NK-92 treated with Interleukin-12 subunit alpha and Interleukin-12 subunit beta, amount 100 ng/mL, for 24 hours (cell line): ENCODE results near the gene TP63.

Experiments
- DNase-seq: peaks from one replicate; lab custom pipeline; 2025; lab: John Stamatoyannopoulos, UW

TP63 gene

GRCh38 chr3:189813647-189814240 lies 182.6 kb downstream of the TP63 start:
- no peak for DNase-seq

DNA sequence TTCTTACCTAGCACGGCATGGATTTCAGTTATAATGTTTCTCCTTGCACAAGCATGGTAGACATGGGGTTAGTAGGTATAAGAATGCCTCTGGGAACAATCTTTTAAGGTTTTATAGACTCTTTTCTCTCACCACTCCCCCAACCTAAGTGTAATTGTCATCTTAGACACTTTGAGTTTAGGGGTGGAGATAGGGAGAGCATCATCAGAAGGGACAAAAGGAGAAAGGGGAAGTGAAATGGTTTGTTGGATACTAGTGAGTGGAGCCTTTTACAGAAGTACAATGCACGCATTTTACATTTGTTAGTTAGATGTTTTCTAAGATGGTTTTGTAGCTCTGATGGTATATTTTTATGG lies 189.2 kb downstream of the TP63 start:
- no peak for DNase-seq

GRCh38 chr3:189821262-189821661 lies 190.1 kb downstream of the TP63 start:
- no peak for DNase-seq

- no peak for DNase-seq
Measured at GRCh38 chr3:189822726-189823125, 191.5 kb downstream of the TP63 start.

DNA sequence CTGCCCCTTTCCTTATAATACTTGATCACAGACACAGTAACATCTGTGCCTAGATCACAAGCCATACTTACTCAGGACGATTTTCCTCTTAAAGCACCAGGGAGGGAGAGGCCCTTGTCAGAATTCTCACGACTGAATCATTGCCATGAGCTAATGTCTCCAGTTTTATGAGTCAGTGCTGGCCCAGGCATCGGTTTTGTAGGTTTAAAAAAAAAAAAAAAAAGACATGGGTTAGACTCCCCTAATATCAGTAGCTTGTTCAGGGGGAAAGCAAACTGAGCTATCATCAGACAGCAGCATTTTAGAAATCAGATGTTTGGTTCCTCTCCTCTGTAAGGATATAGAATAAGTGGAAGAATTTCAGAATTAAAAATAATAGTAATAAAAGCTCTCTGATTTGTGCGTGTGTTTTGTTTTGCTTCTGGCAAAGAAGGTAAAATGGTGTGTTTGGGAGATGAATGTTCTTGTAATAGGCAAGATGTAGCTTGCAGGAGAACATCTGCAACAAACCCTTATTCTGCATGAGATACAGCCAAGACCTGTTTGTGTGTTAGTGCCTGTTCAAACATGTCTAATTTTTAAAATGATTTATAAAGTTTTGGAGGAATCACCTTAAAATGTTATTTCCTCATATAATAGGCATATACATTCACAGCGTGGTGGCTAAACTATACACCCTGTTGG lies 193.6 kb downstream of the TP63 start:
- DNase-seq = no peak

DNA sequence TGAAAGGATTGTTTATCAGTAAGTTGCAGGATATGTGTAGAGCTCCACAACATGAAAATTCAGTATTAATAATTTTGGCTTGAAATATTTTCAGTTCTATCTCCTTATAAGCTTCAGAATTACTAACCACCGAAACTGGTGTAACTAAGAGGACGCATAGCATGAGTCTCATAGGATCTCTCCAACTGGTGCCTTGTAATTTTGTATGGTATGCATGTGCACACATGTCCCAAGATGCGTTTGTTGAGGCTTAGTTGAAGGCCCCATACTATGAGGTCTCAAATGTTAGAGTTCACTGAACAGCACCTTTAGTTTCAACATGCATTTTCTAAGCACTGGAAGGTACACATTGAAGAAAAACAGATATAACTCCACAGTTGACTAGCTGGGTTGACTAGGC lies 195.4 kb downstream of the TP63 start:
- no peak for DNase-seq

- DNase-seq = no peak
Measured at GRCh38 chr3:189827108-189827507, 195.9 kb downstream of the TP63 start.

GRCh38 chr3:189830401-189830800 lies 199.2 kb downstream of the TP63 start:
- no peak for DNase-seq

- DNase-seq = no peak
Measured at GRCh38 chr3:189833266-189833665, 202.1 kb downstream of the TP63 start.

- DNase-seq = no peak
Measured at GRCh38 chr3:189833996-189834395, 202.8 kb downstream of the TP63 start.

DNA sequence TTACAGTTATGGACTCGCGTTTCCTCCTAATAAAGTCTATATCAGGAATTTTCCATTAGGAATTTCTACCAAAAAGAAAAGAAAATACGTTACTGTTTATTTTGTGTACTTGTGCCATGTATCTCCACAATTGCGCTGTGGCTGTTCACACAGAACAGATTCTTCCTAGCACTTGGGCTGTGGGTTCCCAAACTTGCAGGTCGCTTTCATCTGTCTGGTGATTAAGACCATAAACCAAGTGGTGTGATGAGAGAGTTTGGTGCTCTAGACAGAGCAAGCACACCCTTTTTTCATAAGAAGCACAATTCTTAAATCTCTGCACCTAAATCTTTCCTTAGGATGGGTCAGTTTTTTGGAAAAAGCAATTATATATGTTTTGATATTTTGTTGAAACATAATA lies 203.3 kb downstream of the TP63 start:
- DNase-seq = no peak

- DNase-seq = no peak
Measured at GRCh38 chr3:189836795-189837194, 205.6 kb downstream of the TP63 start.

DNA sequence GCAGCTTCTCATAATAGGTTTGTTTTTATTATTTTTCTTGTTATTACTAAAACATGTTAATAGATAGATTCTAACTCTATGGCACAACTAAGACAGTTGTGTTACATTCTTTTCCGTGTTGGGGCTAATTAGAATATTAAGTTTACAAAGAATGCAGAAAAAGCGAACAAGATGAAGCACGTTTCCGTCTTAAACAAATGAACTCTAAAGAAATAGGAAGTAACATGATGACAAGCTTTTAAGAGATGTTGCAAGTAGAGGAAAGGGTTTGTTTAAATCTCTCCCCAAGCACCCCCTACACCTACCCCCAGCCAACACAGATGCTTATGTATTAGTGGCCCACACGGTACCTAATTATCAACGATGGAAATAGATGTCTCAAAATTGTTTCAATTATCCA lies 207.1 kb downstream of the TP63 start:
- DNase-seq = no peak

DNA sequence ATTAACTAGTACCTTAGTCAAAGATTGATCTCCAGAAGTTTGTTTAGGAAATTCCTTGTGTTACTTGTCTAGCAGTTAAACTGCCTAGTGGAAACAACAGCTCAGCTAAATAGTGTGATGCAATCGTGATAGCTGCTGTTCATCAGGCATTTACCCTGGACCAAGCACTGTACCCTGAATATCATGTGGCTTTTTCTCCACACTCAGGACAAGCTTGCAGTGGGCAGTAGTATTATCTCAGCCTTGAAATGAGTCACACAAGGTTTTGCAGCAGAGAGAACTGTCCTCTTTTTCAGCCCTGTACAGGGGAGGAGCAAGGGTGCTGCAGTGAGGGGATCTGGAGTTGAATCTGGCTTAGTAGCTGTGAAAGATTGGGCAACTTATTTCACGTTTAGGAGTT lies 208.4 kb downstream of the TP63 start:
- no peak for DNase-seq

- no peak for DNase-seq
Measured at GRCh38 chr3:189841473-189842205, 210.4 kb downstream of the TP63 start.

DNA sequence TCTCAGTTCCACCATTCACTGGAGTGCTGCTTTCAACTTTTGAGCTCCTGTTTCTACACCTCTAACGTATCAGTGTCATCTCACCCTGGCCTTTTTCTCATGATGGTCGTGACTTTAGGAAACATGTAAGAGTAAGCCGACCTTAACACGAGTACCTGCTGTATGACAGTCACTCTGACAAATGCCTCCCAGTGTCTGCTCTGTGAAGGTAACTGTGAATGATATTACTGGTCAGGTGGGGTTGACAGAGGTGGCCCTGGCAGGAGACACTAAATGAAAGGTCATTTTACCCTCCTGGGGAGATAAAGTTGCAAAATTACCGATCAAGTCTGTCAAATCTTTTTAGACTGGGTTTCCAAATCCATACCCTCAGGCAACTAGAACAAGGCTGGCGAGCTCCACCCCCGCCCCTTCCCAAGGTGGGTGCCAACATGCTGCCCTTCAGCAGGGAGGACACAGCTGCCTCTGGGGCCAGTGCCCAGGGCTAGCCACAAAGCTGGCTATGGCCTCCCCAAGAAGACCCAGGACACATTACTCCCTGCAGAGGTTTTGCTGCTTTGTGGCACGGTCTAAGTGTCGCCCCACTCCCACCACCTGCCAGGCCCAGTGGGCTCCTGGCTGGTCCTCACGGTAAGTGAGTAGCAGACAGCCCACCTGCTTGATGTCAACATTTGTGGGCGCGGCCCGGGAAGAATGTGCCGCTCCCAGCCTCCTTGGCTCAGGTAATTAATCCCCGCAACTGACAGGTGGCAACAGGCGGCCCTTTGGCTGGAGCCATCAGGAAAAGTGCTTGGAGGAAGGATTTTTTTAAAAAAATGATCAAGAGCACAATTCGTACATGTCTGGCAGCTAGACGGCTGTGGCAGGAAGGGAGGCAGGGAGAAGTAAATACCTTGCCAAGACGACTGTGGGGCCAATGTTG lies 211.8 kb downstream of the TP63 start:
- DNase-seq = no peak

DNA sequence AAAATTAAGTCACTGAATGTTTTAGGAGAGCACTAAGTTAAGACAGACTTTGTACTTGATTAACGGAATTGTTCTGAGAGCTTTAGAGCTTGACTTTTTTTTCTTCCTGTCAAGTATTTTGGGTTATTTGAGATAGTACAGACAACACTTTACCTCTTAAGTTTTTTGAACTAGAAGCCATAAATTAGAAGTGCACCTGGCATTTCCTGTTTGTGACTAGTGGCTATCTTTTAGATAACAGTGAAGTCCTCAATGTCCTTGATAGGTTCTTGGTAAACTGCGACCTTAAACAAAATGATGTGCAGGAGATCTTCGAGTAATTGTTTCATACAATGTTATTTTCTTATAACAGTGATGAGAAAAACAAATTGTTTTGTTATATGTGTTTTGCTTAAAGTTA lies 213.9 kb downstream of the TP63 start:
- DNase-seq = no peak

GRCh38 chr3:189848395-189849040 lies 217.3 kb downstream of the TP63 start:
- no peak for DNase-seq

DNA sequence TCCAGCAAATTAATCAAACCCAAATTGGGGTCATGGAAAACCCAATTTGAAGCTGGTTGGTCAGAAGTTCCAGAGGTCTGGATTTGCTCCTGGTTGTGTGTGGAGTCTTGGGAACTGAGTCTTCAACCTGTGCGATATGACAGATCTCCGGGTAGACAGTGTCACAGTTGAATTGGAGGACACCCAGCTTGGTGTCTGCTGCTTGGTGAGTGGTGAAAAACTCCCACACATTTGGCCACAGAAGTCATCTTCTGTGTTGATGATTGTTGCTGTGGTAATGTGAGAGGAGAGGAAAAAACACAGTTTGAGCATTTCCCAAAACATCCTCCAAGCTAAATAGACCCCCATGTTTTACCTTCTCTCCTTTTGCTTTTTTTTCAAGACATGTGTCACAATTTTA lies 218.1 kb downstream of the TP63 start:
- no peak for DNase-seq

- DNase-seq = no peak
Measured at GRCh38 chr3:189851682-189852081, 220.5 kb downstream of the TP63 start.

DNA sequence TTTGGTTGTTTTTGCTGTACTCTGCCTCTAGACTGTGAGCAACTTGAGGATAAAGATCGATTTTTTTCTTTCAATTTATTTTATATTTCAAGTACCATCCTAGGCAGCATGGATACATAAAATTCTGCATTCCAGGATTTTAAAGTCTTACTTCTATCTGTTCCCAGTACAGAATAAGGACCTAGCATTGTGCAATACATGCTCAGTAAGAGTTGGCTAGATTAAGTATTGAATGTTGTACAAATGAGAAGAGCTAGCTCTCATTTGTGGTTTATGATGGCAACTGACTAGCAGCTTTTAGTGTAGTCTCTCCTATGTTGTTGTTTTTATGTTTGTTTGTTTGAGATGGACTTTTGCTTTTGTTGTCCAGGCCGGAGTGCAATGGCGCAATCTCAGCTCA lies 222.7 kb downstream of the TP63 start:
- no peak for DNase-seq

DNA sequence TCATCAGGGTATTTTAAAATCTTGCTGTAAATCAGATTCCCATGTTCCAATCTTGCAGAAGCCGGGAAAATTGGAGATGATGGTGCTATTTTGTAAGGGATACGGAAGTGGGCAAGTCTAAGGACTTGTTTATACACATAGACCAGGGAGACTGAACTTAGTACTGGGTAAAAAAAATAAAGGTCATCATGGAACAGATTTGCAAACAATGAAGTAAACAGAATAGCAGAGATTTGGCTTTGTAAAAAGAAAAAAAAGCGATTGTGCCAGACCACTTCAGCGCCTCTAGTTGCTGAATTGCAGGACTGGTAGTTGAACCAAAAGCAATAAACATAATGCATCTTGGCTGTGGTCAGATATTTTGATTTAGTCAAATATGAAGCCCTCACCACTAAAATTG lies 229.1 kb downstream of the TP63 start:
- no peak for DNase-seq
